M059J (cell line): Measurements from ENCODE around the gene SLC23A3. TPM values are rescaled to one million over a fixed set of nuclear protein-coding genes. Genes with fewer than 3 reads are reported as not detected.

ENCODE experiments used
- DNase-seq: peaks from one replicate; pipeline ENCODE4 v3.0.0-alpha.2; 2012; ENCODE audit warnings: low read depth
- total RNA-seq: library from RNA; depleted of rRNA; stranded (reverse); fragments of >200 nt; shearing (Covaris generic); gene quantifications from 2 replicates; pipeline ENCODE4 v1.2.3, GENCODE V29; 2014; rRNA removed

SLC23A3 gene
- 0.02 TPM in 1 of 2 replicates, not detected in the other for total RNA-seq

- no peak for DNase-seq
Measured at GRCh38 chr2:219169930-219170654, at the start of gene SLC23A3. TSS of gene SLC23A3 (minus strand) at chr2:219170029. CDS start at chr2:219169984, 45 bp downstream.

GRCh38 chr2:219218732-219219701 is 49.2 kb upstream of the SLC23A3 start, which contains the start of gene ABCB6:
TSS of gene ABCB6 (minus strand) at chr2:219218958. CDS start at chr2:219218673, 285 bp downstream.
- peak; percentile 91 for DNase-seq

GRCh38 chr2:219218217-219218731 is 48.4 kb upstream of the SLC23A3 start:
- DNase-seq = peak; percentile 82

- no peak for DNase-seq
Measured at GRCh38 chr2:219216535-219216915, 46.7 kb upstream of the SLC23A3 start.

DNA sequence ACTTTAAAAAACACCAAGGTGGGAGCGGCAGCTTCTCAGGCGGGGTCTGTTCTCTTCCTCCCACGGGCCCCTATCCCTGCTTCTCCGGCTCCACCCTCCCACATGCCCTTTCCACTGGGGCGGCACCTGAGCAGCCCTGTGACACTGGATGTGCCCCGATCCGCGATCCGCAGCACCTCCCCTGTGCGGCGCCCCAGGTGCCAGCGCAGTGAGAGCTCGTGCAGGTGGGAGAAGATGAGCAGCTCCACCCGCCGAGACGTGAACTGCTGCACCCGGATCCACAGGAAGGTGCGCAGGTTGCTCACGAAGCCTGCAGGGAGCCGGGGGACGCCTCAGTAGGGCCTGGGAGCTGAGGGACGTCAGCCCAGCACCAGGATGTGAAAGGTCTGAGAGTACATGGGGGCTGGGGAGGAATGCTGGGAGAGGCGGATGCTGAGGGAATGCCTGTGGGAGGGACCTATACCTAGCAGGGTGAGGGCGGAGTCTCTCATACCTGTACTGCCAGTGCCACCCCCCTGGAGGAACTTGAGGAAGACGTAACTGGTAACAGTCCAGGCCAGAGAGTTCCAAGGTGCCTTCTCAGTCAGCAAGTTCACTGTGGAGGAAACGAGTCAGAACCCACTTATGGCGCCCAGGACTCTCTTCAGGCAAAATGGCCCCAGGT is 46.2 kb upstream of the SLC23A3 start:
- no peak for DNase-seq

DNA sequence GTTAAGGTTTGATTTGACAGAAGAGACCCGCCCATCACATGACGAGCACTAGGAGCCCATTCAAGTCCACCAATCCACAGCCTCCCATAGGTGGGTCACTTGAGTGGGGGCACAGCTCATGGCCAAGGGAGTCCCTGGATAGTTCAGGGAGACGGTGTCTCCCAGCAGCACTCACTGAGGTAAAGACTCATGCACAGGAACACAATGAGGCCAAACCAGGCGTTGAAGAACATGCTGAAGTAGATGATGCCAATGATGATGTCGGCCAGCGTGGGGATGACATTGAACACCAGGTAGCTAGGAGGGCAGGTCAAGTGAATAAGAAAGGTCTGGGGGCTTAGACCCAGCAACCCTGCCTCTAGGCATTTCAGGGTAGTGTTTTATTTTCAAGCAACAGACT is 45.0 kb upstream of the SLC23A3 start:
- DNase-seq = no peak

GRCh38 chr2:219214141-219214540 is 44.3 kb upstream of the SLC23A3 start:
- DNase-seq = no peak

GRCh38 chr2:219213486-219214071 is 43.8 kb upstream of the SLC23A3 start:
- DNase-seq = no peak

DNA sequence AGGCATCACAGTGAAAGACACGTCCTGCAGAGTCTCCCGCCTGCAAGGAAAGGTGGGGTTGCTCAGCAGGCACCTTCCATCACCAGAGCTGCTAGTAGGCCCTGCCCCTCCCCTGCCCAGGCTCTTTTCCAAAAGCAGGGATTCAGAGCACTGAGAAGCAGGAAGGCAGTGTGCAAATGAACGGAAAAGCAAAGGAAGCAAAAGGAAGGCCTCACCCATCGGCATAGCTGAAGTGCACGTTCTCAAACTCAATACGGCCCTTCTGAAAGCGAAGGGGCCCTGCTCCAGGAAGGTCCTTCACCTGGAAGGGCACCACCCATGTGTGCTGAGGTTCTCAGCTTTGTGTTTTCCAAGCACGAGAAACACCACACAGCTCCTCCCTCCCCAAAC is 43.2 kb upstream of the SLC23A3 start:
- no peak for DNase-seq

GRCh38 chr2:219210886-219211362 is 41.1 kb upstream of the SLC23A3 start:
- DNase-seq = no peak

- no peak for DNase-seq
Measured at GRCh38 chr2:219210196-219210885, 40.5 kb upstream of the SLC23A3 start.

- no peak for DNase-seq
Measured at GRCh38 chr2:219209236-219210195, 39.7 kb upstream of the SLC23A3 start.

DNA sequence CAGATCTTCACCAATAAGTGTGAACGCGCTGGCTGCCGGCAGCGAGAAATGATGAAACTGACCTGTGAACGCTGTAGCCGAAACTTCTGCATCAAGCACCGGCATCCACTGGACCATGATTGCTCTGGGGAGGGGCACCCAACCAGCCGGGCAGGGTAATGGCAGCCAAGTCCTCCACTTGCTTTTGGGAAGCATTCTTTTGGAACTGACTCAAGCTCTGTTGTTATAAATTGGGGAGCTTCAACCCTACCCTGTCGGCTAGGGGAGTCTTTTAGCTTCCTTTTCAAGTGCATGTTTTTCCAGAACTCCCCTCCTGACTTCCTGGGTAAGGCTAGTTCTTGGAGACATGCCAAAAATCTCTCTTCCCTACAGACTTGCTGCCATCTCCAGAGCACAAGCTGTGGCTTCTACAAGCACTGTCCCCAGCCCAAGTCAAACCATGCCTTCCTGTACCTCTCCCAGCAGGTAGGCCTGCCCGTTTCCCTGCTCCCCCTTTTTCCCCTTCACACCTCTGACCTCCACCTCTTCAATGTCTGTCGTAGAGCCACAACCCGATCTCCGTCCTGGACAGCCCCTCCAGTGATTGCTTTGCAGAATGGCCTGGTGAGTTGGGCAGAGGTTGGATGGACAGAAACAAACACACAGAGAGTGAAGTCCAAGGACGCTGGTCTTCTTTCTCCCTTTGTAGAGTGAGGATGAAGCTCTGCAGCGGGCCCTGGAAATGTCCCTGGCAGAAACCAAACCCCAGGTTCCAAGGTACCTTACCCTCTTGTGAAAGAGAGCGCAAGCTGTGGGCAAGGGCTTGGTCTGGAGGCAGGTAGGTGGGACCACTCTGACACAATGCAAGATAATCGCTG is 38.3 kb upstream of the SLC23A3 start:
- peak; percentile 61 for DNase-seq

DNA sequence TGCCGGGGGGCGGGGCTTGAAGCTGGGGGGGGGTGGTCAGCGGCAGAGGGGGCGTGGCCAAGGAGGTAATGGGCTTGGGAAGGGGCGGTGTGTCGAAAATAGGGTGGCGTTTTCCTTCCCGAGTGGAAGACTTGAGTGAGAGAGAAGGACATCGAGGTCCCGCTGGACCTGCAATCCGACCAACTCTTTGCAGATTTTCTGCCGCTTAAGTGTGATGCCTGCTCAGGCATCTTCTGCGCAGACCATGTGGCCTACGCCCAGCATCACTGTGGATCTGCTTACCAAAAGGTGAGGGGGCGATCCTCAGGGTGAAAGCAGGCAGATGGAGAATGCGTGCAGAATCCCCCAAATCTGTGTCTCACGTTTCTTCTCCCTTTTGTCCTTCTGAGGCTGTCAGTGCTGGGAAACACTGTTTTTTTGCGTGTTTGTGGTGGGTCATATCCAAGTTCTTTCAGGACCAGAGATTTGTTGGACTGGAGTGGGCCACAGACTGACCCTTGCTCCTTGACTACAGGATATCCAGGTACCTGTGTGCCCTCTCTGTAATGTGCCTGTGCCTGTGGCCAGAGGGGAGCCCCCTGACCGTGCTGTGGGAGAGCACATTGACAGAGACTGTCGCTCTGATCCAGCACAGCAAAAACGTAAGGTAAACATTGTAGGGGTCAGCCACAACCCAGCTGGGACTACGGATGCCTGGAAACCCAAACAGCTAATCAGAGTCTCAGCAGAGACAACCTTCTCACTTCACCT is 37.5 kb upstream of the SLC23A3 start:
- DNase-seq = no peak

GRCh38 chr2:219206328-219207133 is 36.7 kb upstream of the SLC23A3 start, which contains the start of gene ZFAND2B:
TSS of gene ZFAND2B (plus strand) at chr2:219206782. CDS start at chr2:219206988, 206 bp downstream.
- peak; percentile 89 for DNase-seq

DNA sequence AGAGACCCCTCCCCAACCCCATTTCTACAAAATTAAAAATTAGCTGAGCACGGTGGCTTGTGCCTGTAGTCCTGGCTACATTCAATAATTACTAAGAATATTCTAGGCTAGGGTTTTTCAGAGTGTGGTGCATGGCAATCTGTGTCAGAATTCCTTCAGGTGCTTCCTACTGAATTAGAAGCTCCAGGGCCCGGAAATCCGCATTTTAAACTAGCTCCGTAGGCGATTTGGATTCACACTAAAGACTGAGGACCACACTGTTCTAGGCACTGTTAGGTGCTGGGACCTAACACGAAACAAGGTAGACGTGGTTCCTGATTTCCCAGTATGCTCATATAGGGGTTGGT is 36.1 kb upstream of the SLC23A3 start:
- no peak for DNase-seq

DNA sequence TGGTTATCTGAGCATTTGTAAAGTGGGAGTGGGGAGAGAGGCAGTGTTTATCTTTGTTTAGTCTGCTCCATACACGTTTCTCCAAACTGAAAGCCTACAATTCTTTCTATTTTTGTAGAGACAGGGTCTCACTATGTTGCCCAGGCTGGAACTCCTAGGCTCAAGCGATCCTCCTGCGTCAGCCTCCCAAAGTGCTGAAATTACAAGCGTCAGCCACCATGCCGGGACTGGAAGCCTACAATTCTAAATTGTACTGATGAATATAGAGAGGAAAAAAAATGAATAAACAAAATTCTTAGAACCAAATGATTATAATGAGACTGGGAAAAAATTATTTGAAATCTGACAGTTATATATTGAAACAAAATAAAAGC is 35.3 kb upstream of the SLC23A3 start:
- DNase-seq = no peak
